Hindlimb muscle (tissue), 1 donor: Measurements from ENCODE around the gene ANKRD29. TPM values are rescaled to one million over a fixed set of nuclear protein-coding genes. Genes with fewer than 3 reads are reported as not detected.
"Not testable (repeated sequence)": the region's sequence is repeated elsewhere in the genome, so short reads cannot be mapped to it uniquely, and the experiment has no call there.

Source experiments
- DNase-seq: peaks from one replicate; pipeline ENCODE4 v3.0.0-alpha.2; 2013
- polyA plus RNA-seq: library from polyadenylated mRNA; unstranded; fragments of 120-200 nt; gene quantifications from one replicate; pipeline ENCODE4 v1.2.1, GENCODE V29; 2013; ENCODE audit not compliant: insufficient read length

Gene ANKRD29
- polyA plus RNA-seq, 1 donor, result 5.1 TPM

DNA sequence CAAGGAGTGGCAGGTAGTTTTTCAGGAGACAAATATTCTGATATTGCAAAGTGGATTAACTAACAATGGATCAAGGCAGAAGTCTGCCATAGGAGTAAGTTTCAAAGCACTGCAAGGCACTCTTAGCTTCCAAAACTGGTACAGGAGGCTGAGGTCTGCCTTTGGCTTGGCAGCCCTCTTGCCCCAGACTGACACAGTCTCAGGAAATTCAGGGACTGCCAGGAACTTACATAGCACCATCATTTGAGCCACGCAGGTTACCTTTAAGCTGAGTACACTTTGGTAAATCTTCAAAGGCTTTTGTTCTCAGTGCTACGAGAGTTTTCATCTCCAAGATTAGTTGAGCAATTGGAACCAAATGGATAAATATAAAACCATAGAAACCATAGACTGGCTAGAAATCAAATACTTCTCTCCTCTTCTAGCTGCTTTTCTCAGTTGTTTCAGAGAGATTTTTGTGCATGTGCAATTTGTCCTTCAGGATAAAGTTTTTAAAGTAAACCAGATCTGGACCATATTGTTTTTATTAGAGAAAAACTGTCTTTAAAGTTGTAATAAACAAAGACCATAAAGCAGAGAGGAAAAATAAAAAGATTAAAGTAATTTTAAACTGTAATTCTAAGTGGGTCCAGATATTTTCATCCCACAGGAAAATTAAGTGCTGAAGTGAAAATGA lies 18.8 kb downstream of the ANKRD29 start:
- no peak for DNase-seq

DNA sequence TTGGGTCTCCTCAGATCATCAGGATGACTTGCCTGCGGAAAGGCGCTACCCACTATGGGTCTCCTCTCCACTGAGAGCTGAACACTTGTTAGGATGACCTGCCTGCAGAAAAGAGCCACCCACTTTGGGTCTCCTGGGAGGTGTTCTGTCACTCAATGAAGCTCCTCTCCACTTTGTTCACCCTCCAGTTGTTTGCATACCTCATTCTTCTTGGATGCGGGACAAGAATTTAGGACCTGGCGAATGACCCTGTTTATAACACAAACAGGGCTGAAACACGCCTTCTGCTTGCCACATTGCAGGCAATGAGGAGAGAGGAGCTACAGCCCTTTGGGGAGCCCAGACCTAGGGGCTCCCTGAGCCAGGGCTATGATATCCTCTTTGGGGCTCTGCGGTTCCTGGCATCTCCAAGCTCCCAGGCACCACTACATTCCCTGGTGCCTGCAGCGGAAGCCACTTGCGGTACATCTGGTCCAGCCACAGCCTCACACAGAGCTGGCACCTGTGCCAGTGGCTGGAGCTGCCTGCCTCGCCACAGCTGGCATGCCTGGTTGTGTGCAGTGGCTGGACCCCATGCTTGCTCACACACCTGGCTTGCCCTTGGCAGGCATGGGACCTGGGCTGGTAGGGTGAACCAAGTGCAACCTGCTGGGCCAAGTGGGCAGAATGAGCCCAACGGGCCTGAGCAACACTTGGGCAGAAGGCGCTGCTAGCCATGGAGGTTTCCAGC lies 20.6 kb downstream of the ANKRD29 start:
- DNase-seq, result no peak

- no peak for DNase-seq
Observed at GRCh38 chr18:23641143-23641720, 21.5 kb downstream of the ANKRD29 start.

DNA sequence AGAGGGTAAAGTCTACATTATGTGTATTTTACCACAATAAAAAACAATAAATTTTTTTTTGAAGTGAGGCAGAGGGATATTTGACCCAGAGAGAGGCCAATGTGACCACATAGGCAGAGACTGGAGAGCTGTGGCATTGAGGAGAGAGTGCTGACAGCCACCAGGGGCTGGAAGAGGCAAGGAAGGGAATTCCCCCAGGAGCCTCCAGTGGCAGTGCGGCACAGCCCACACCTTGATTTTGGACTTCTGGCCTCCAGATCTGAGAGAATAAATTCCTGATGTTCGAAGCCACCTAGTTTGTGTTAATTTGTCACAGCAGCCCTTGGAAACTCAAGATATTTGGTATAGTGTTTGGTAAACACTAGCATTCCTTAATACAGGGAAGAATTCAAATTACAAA lies 22.7 kb downstream of the ANKRD29 start:
- DNase-seq, result no peak

DNA sequence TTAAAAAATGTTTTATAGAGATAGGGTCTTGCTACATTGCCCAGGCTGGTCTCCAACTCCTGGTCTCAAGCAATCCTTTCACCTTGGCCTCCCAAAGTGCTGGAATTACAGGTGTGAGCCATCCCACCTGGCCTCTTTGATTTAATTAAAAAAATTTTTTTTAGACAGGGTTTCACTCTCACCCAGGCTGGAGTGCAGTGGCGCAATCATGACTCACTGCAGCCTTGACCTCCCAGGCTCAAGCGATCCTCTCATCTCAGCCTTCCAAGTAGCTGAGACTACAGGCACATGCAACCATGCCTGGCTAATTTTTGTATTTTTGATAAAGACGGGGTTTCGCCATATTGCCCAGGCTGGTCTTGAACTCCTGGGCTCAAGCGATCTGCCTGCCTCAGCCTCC lies 26.3 kb downstream of the ANKRD29 start:
- DNase-seq, result not testable (repeated sequence)

GRCh38 chr18:23636071-23636399 lies 26.7 kb downstream of the ANKRD29 start:
- DNase-seq, result no peak

- DNase-seq, result no peak
Observed at GRCh38 chr18:23635283-23636070, 27.2 kb downstream of the ANKRD29 start.

- no peak for DNase-seq
Observed at GRCh38 chr18:23634692-23635091, 28.0 kb downstream of the ANKRD29 start.

DNA sequence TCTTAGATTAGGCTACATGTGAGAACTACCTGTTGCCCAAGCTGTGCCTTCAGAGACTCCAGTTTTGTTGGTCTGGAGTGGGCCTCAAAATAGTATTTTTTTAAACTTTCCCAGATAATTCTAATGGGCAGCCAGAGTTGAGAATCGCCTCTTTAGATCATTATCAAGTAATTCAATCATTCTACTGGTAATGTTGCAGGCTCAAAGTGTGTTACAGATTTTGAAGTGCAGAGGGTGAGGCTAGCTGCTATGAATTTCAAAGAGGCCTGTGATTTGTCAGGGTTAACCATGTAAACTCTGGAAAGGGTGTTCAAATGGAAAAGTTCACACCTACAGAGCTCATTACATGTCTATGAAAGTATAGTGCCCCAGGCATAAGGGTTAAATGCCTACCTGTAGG lies 30.1 kb downstream of the ANKRD29 start:
- no peak for DNase-seq

DNA sequence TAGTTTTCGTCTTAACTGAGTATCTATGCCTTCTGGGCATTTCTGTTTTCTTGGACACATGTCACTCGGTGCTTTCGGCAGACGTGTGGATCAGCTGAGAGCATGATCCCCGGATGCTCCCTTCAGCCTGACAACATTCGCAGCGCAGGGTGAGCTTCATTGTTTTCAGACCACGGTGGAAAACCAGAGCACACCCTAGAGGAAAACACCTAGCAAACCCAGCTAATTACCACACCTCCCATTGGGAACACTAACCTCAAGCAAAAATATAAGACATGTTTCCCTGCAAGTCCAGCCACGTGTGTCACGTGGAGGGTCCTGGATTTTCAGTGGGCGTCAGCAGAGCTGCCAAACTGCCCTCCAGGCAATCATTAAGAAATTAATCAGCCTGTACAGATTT lies 31.0 kb downstream of the ANKRD29 start:
- DNase-seq, result no peak

DNA sequence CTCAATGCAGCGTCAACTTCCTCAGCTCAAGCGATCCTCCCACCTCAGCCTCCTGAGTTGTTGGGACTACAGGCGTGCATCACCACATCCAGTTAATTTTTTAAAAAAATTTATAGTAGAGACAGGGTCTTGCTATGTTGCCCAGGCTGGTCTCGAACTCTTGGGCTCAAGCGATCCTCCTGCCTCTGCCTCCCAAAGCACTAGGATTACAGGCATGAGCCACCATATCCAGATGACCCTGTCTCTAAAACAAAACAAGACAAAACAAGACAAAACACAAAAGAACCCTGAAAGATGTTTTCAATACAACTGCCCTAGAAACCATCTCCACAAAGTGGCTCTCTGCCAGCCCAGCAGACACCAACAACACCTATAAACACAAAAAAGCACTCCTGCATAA lies 31.4 kb downstream of the ANKRD29 start:
- DNase-seq, result no peak

DNA sequence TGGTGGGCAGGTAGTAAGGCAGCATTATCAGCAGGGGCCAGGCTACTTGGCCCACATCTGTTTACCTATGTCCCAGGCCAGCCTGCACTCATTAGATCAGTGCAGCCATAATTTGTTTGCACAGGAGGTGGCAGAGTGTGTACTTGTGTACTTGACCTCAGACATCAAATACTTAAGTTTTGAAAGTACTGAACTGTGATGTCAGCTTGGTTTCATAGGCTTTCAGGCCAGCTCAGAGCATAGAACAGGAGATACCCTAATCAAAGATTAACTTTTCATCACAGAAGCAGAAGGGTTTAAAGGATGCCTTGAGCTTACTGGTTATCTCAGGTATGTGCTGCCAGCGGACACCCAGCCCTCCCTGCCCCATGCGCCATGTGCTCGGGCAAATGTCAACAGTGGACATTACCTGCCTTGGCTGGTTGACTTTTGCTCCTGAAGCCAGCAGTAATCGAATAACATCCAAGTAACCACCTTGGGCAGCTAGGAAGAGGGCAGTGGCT lies 33.2 kb downstream of the ANKRD29 start:
- DNase-seq, result no peak

DNA sequence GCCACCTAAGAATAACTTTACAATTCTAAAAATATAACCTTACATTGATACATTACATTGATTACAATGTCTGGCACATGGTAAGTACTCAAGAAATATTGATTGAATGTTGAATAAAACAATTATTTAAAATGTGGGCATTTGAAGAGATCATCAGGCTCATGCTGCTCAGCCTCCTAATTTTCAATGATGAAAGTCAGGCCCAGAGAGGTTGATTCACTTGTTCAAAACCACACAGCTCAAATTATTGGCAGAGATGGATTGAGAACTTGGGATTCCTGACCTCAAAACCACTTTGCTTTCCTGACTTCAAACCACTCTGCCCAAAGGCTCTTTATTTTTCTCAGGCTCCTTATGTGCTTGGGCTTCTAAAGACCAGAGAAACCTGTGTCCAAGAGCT lies 34.7 kb downstream of the ANKRD29 start:
- DNase-seq, result no peak

DNA sequence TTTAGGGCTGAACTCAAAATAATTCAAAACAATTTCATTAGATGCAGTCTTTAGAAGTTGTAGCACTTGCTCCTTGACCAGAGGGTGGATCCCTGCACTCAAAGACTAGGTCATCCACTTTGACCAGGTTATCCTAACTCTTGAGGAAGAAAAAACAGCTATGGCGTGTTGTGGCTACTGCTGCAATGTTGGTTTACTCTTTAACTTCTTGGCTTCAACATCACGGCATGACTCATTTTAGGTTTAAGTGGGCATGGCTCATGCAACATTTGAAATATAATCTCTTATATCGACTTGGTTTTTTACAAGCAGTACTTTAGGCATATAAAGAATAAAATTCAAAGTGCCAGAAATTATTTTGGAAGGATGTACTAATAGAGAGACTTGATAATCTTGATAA lies 35.4 kb downstream of the ANKRD29 start:
- DNase-seq, result no peak

DNA sequence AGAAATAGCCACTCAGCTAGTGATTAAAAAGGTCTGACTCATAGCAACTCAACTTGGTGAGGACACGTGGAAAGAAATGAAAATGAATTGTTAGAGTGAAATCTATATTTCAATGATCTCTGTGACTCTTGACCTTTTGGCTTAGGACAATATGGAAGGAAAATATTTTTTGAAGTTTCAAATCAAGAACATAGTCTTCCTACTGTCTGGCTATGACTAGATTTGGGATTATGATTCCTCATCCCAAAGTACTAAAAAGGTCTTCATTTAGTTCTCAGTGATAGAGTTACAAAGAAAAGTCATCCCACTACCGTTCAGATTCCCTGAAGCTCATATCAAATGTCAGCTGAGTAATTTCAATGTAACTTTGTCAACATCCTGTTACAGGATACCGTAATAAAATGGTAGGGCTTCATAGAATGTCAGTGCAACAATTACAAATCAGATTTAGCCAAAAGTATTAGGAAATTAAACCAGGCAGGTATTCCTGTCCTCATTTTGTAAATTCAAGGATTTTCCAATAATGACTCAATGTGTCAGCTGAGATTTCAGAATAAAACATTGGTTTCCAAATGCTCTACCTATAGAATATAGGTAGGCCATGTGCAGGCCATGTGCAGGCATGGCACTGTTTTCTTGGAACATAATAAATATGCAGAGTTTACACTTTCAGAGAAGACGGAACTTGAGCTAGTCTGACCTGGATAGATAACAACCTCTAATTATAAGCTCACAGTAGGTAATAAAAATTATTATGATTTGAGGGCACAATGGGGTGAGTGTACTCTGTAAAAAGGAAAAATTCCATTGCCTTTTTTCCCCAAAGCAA lies 36.0 kb downstream of the ANKRD29 start:
- DNase-seq, result no peak

DNA sequence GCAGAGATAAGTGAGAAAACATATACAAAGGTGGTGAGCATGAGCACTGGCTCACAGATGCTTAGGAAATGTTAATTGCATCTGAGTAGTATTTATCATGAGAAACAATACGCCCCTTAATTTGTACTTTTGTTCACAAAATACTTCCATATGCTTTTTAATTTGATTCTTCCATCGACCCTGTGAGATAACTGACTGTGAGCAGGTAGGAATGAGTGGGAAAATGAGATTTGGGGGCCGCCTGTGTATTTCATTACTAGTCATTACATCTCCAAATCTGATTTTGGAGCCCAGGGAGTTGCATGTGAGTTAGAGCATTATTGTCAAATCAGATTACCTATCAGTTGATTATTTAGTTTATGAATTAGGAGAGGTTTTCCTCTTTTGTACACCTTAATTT lies 39.7 kb downstream of the ANKRD29 start:
- DNase-seq, result no peak

DNA sequence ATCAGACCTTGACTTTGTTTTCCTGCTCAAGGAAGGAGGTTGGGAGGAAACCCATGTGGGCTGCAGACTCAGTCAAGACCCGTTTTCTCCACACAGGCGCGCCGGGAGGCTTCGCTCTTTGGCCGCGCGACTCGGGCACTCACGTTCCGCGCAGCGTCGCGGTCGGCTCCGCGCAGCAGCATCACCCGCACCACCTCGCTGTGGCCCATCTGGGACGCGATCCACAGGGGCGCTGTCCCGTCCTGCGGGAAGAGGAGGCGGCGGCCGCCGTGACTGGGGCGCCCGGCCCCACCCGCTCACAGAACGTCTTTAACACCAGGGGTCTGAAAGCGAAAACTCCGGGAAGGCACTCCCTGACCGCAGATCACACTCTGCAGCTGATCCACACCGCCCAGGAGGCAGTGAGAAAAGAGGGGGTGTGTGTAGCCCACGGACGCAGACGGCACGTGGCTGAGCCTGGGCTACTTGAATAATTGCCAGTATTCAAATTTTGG lies 43.3 kb downstream of the ANKRD29 start:
- peak; percentile 40 for DNase-seq

DNA sequence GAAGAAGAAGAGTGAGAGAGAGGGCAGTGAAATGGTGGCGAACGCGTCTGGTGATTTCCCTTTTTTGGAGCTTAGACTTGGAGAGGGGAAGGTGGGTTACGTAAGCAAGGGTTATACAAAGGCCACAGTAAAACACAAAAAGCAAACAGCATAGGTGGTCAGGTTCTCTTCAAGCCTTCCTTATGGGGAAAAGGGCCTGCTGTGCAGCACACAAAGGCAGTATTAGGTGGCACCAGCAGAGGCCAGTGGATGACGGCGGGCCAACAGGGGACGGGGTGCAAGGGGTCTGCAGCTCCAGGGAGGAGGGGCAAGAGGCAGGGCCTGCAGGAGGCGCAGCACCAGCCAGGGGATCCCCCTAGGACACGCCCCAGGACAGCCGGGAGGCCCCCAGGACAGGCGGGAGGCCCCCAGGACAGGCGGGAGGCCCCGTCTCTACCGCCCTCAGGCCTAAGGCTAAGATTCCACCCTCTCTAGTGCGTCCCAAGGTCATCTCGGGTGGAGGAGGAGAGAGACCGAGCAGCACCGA lies 43.8 kb downstream of the ANKRD29 start:
- peak; percentile 55 for DNase-seq

GRCh38 chr18:23617412-23618014 lies 45.2 kb downstream of the ANKRD29 start:
- no peak for DNase-seq

DNA sequence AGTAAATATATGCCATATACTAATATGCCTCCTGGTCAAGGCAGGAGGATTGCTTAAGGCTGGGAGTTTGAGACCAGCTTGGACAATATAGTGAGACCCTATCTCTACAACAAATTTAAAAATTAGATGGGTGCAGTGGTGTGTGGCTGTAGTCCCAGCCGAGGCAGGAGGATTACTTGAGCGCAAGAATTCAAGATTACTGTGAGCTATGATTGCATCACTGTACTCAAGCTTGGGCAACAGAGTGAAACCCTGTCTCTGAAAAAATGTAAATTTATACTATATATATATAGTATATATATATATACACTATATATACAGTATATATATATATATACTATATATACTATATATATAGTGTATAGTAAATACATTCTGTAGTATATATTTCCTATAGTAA lies 46.5 kb downstream of the ANKRD29 start:
- DNase-seq, result no peak

GRCh38 chr18:23614891-23615290 lies 47.8 kb downstream of the ANKRD29 start:
- no peak for DNase-seq
